Common myeloid progenitor, CD34-positive (primary cell): ENCODE measurements around the gene NPPB.

Source experiments
- CTCF ChIA-PET: fragments of 350-600 bp; sonication (Branson Sonifier 250); formaldehyde crosslinking; loops from one replicate; lab custom pipeline; 2021; ENCODE audit warnings: antibody characterized with exemption; lab: Charles Lee
- POLR2A ChIA-PET: fragments of 350-600 bp; sonication (Branson Sonifier 250); formaldehyde crosslinking; loops from one replicate; lab custom pipeline; 2021; ENCODE audit warnings: antibody characterized with exemption; lab: Charles Lee
- DNase-seq, 3 donors: peaks; one replicate each; pipeline versions ENCODE4 v3.0.0 to v3.0.0-alpha.2; 2013
- H3K27ac ChIP-seq, 2 experiments: 1 replicate in 1 of 2; 2 replicates in 1 of 2; pipeline ENCODE4 v1.7.0; 2013; ENCODE audit warnings: inconsistent platforms in 2 of 2, low read length in 2 of 2, mild to moderate bottlenecking in 2 of 2, low read depth in 1 of 2, moderate library complexity in 1 of 2; ENCODE audit not compliant: severe bottlenecking in 2 of 2, insufficient read depth in 1 of 2, poor library complexity in 1 of 2
- H3K27me3 ChIP-seq, 5 experiments: replicated peaks in 2 of 5; 1 replicate in 3 of 5; 2 replicates in 2 of 5; pipeline versions ENCODE4 v1.6.1 to v1.7.0; 2013; ENCODE audit warnings: low read length in 4 of 5, mild to moderate bottlenecking in 2 of 5, moderate library complexity in 2 of 5, inconsistent platforms in 1 of 5; ENCODE audit not compliant: insufficient read depth in 5 of 5, control insufficient read depth in 4 of 5
- H3K36me3 ChIP-seq, 4 experiments: 1 replicate in 2 of 4; 2 replicates in 2 of 4; pipeline versions ENCODE4 v1.6.1 to v1.7.0; 2013; ENCODE audit warnings: low read length in 3 of 4, control low read depth in 1 of 4, mild to moderate bottlenecking in 1 of 4; ENCODE audit not compliant: control insufficient read depth in 4 of 4, insufficient read depth in 4 of 4
- H3K4me1 ChIP-seq, 4 experiments: 1 replicate in 3 of 4; 2 replicates in 1 of 4; pipeline versions ENCODE4 v1.6.1 to v1.7.1; 2013; ENCODE audit warnings: low read length in 3 of 4, mild to moderate bottlenecking in 3 of 4, control low read depth in 1 of 4, inconsistent platforms in 1 of 4, moderate library complexity in 1 of 4; ENCODE audit not compliant: control insufficient read depth in 4 of 4, insufficient read depth in 4 of 4; ENCODE audit errors: control extremely low read depth in 1 of 4
- H3K4me3 ChIP-seq, 7 experiments: 1 replicate in 4 of 7; 2 replicates in 3 of 7; pipeline versions ENCODE4 v1.5.1 to v1.7.0; 2013; ENCODE audit warnings: mild to moderate bottlenecking in 7 of 7, low read length in 6 of 7, moderate library complexity in 6 of 7, inconsistent platforms in 2 of 7, low read depth in 2 of 7, control low read depth in 1 of 7; ENCODE audit not compliant: insufficient read depth in 4 of 7, control insufficient read depth in 1 of 7; ENCODE audit errors: extremely low read depth in 1 of 7
- H3K9me3 ChIP-seq, 5 experiments: 1 replicate in 4 of 5; 2 replicates in 1 of 5; pipeline versions ENCODE4 v1.6.1 to v1.7.1; 2013; ENCODE audit warnings: low read length in 4 of 5, mild to moderate bottlenecking in 2 of 5, inconsistent platforms in 1 of 5, low read depth in 1 of 5, moderate library complexity in 1 of 5; ENCODE audit not compliant: control insufficient read depth in 4 of 5, insufficient read depth in 2 of 5; ENCODE audit errors: control extremely low read depth in 1 of 5
- WGBS: methylation state at CpG from one replicate; pipeline ENCODE4 v1.1.5; 2013; ENCODE audit not compliant: insufficient coverage; 5-methylcytosine and 5-hydroxymethylcytosine counted together

The NPPB gene

DNA sequence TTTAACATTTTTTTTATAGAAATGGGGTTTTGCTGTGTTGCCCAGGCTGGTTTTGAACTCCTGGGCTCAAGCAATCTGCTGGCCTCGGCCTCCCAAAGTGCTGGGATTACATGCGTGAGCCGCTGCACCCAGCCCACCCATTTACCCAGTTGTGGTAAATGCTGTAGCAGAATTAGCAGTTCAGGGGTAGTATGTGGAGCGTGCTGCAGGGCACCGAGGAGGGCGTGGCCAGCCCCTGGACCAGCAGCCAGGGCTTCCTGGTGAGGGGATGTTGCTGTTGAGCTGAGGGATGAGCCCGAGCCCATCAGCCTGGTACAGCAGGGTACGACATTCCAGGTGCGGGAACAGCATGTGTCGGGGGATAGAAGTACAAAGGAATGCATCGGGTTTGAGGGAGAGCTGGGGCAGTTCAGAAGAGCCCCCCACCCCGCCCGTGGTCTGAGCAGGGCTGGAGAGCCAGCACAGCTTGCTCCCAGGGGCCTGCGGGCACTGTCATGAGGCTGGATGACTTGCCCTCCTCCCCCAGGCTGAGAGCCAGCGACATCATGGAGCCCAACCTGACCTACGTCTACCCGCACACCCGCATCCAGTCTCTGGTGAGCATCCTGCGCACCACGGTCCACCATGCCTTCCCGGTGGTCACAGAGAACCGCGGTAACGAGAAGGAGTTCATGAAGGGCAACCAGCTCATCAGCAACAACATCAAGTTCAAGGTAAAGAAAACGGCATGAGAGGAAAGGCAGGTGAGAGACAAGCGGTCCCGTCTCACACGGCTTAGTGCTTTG, 23.1 kb downstream of the NPPB start:
- 98% methylated on average over 19 of the region's 28 CpGs for WGBS
- POLR2A ChIA-PET, result no interaction called here
- H3K27ac ChIP-seq, result no peak overlapping the region
- no peak overlapping the region for H3K4me3 ChIP-seq
- CTCF ChIA-PET, result interaction anchor here (0.6 to 10.1 kb wide), 3 partner anchors 18 to 408 kb away, joined by 3 to 97 read pairs (median 3); no protein-coding TSS in a partner anchor
- H3K36me3 ChIP-seq, result peaks cover 9 to 91% (median 68%) of the 10 kb centered on the region in 4 experiments
- no peaks in the 10 kb centered on the region for H3K9me3 ChIP-seq
- no peaks in the 10 kb centered on the region for H3K27me3 ChIP-seq
- DNase-seq, result no peak
- H3K4me1 ChIP-seq, result peaks cover 0 to 8% (median 4%) of the 10 kb centered on the region in 4 experiments

DNA sequence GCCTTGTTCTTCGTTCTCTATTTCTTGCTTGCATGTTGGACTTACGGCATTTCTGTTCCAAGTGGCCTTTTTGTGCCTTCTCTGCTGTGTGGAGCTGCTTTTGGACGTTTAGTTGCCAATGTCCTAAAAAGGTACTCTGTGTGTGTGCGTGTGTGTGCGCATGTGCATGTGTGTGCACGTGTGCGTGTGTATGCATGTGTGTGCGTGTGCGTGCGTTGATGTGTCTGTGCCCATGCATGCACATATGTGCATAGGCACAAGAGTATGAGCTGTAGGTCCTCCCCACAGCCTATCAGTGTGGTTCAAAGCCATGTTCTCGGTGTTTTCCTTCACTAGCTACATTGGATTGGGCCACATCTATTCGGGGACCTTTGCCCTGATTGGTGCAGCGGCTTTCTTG, 24.8 kb downstream of the NPPB start:
- H3K27me3 ChIP-seq, result no peaks in the 10 kb centered on the region
- no peak for DNase-seq
- WGBS, result 97% methylated on average over 12 of the region's 13 CpGs
- H3K36me3 ChIP-seq, result peaks cover 8 to 87% (median 67%) of the 10 kb centered on the region in 4 experiments
- ChIA-PET POLR2A (no interaction called here), CTCF (no interaction called here)
- no peak overlapping the region for H3K27ac ChIP-seq
- no peaks in the 10 kb centered on the region for H3K9me3 ChIP-seq
- H3K4me1 ChIP-seq, result no peaks in the 10 kb centered on the region
- H3K4me3 ChIP-seq, result no peak overlapping the region

DNA sequence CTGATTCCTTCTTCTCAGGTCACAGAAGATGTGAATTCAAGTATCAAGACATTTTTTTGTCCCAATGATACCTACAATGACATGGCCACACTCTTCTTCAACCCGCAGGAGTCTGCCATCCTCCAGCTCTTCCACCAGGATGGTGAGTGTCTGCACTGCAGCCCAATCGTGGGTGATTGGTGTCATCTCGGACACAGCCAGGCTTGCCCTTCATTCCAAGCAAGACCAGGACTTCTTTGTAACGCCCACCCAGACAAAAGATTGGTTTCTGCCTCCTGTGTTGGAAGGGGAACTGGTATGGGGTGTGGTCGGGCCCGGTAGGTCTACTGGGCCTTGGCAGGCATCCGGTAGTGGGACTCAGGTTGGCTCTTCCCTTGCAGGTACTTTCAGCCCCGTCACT, 25.2 kb downstream of the NPPB start:
- no peak for DNase-seq
- H3K36me3 ChIP-seq, result peaks cover 8 to 88% (median 69%) of the 10 kb centered on the region in 4 experiments
- ChIA-PET POLR2A (no interaction called here), CTCF (no interaction called here)
- H3K4me1 ChIP-seq, result no peaks in the 10 kb centered on the region
- no peak overlapping the region for H3K27ac ChIP-seq
- no peak overlapping the region for H3K4me3 ChIP-seq
- H3K9me3 ChIP-seq, result no peaks in the 10 kb centered on the region
- H3K27me3 ChIP-seq, result no peaks in the 10 kb centered on the region
- 92% methylated on average over 6 of the region's 8 CpGs for WGBS

GRCh38 chr1:11831945-11832725, 26.6 kb downstream of the NPPB start:
- DNase-seq, result no peak
- Histone ChIP-seq H3K9me3 (no peaks in the 10 kb centered on the region), H3K4me3 (no peak overlapping the region), H3K27ac (no peak overlapping the region), H3K36me3 (peaks cover 8 to 88% (median 68%) of the 10 kb centered on the region in 4 experiments), H3K4me1 (no peaks in the 10 kb centered on the region), H3K27me3 (no peaks in the 10 kb centered on the region)
- WGBS, result 89% methylated on average over 8 of the region's 9 CpGs
- ChIA-PET POLR2A (interaction anchor here (1.3 kb wide), 1 partner anchor 76 kb away, joined by 4 read pairs; no protein-coding TSS in a partner anchor), CTCF (interaction anchor here (0.9 to 1.5 kb wide), 2 partner anchors 8 to 25 kb away, joined by 4 to 6 read pairs; no protein-coding TSS in a partner anchor)

DNA sequence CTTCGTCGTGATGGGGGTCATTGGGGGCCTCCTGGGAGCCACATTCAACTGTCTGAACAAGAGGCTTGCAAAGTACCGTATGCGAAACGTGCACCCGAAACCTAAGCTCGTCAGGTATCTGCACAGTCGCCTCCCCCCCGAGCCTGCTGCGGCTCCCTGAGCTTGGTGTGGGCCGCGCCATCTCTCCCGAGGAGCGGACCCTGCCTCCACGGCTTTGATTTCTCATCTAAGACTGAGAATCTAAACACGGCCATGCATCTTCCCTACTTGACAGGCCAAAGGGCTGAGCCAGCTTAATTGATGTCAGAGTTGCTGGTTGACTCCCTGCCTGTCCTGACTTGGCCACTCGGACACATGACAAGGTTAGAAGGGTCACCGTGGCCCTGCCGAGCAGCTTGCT, 30.2 kb downstream of the NPPB start:
- no peak for DNase-seq
- 93% methylated on average over 19 of the region's 19 CpGs for WGBS
- ChIA-PET POLR2A (interaction anchor here (0.9 kb wide), 1 partner anchor 79 kb away, joined by 3 read pairs; no protein-coding TSS in a partner anchor), CTCF (interaction anchor here (1.1 to 1.6 kb wide), 4 partner anchors 10 to 48 kb away, joined by 3 to 4 read pairs (median 3); no protein-coding TSS in a partner anchor)
- Histone ChIP-seq H3K27me3 (no peaks in the 10 kb centered on the region), H3K9me3 (no peaks in the 10 kb centered on the region), H3K36me3 (peaks cover 11 to 88% (median 67%) of the 10 kb centered on the region in 4 experiments), H3K4me1 (no peaks in the 10 kb centered on the region), H3K4me3 (no peak overlapping the region), H3K27ac (no peak overlapping the region)

DNA sequence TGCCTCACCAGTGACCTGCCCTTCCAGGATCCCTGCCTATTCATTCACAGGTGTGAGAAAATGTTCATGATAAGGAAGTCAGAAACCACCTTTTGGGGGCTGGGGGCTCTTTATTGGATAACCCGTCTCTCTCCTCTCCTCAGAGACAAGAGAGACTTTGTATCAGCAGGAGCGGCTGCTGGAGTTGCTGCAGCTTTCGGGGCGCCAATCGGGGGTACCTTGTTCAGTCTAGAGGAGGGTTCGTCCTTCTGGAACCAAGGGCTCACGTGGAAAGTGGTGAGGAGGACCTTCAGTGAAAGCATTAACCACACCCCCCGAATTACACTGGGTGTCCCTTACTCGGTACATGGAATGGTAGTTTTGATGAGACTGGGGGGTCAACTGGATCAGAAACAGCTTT, 31.8 kb downstream of the NPPB start:
- CTCF ChIA-PET, result no interaction called here
- WGBS, result 100% methylated on average over 6 of the region's 9 CpGs

More for the DNA sequence above, 31.8 kb downstream of the NPPB start:
- no peak for DNase-seq
- Histone ChIP-seq H3K9me3 (no peaks in the 10 kb centered on the region), H3K4me1 (no peaks in the 10 kb centered on the region), H3K27me3 (no peaks in the 10 kb centered on the region), H3K4me3 (no peak overlapping the region), H3K36me3 (peaks cover 16 to 87% (median 71%) of the 10 kb centered on the region in 4 experiments), H3K27ac (no peak overlapping the region)
- POLR2A ChIA-PET, result no interaction called here
